GM18519 (cell line): ENCODE results near the gene CASD1.

Experiments
- ATAC-seq: cut with Tn5 transposase; IDR thresholded peaks from one replicate; pipeline ENCODE4 v1.9.1; 2021; ENCODE audit warnings: mild to moderate bottlenecking, moderate library complexity; ENCODE audit not compliant: unreplicated experiment, low FRiP score

Gene CASD1

GRCh38 chr7:94512735-94513564 is 3.3 kb downstream of the CASD1 start:
- ATAC-seq, result no peak

GRCh38 chr7:94513565-94513860 is 3.9 kb downstream of the CASD1 start:
- no peak for ATAC-seq

GRCh38 chr7:94514140-94514889 is 4.7 kb downstream of the CASD1 start:
- no peak for ATAC-seq

- no peak for ATAC-seq
Observed at GRCh38 chr7:94514917-94515316, 5.3 kb downstream of the CASD1 start.

GRCh38 chr7:94525923-94526322 is 16.3 kb downstream of the CASD1 start:
- ATAC-seq, result no peak

- no peak for ATAC-seq
Observed at GRCh38 chr7:94529516-94529915, 19.9 kb downstream of the CASD1 start.

GRCh38 chr7:94530109-94530508 is 20.5 kb downstream of the CASD1 start:
- no peak for ATAC-seq

- no peak for ATAC-seq
Observed at GRCh38 chr7:94532676-94533075, 23.1 kb downstream of the CASD1 start.

- no peak for ATAC-seq
Observed at GRCh38 chr7:94540428-94540827, 30.8 kb downstream of the CASD1 start.

GRCh38 chr7:94547126-94547525 is 37.5 kb downstream of the CASD1 start:
- ATAC-seq, result no peak

GRCh38 chr7:94556028-94556427 is 46.4 kb downstream of the CASD1 start:
- ATAC-seq, result peak; percentile 69

- no peak for ATAC-seq
Observed at GRCh38 chr7:94557215-94557614, 47.6 kb downstream of the CASD1 start.

GRCh38 chr7:94559972-94560371 is 50.4 kb downstream of the CASD1 start:
- ATAC-seq, result no peak

GRCh38 chr7:94561841-94562514 is 52.4 kb downstream of the CASD1 start:
- ATAC-seq, result no peak

GRCh38 chr7:94562525-94562924 is 52.9 kb downstream of the CASD1 start:
- ATAC-seq, result no peak

- no peak for ATAC-seq
Observed at GRCh38 chr7:94565247-94565894, 55.8 kb downstream of the CASD1 start.

GRCh38 chr7:94567396-94567795 is 57.8 kb downstream of the CASD1 start:
- no peak for ATAC-seq

GRCh38 chr7:94571816-94572215 is 62.2 kb downstream of the CASD1 start:
- no peak for ATAC-seq

GRCh38 chr7:94575646-94576045 is 66.0 kb downstream of the CASD1 start:
- ATAC-seq, result no peak

GRCh38 chr7:94576316-94576715 is 66.7 kb downstream of the CASD1 start:
- ATAC-seq, result no peak

- no peak for ATAC-seq
Observed at GRCh38 chr7:94577357-94577756, 67.7 kb downstream of the CASD1 start.
